Measurements from ENCODE around the gene KCNK3.

GRCh38 chr2:26732446-26732845 is 39.9 kb downstream of the KCNK3 start:
- no peak for TF ChIP-seq CTCF (IDR thresholded peaks at IDR 0.05)
- no peak for TF ChIP-seq POLR2A (IDR thresholded peaks at IDR 0.05)
